ENCODE measurements around the gene ZNF414. TPM values are rescaled to one million over a fixed set of nuclear protein-coding genes. Genes with fewer than 3 reads are reported as not detected.
"Not testable (repeated sequence)": the region's sequence is repeated elsewhere in the genome, so short reads cannot be mapped to it uniquely, and the experiment has no call there.

The ZNF414 gene
- total RNA-seq, 2 experiments from 2014 or later: 19.8 to 24.1 TPM

DNA sequence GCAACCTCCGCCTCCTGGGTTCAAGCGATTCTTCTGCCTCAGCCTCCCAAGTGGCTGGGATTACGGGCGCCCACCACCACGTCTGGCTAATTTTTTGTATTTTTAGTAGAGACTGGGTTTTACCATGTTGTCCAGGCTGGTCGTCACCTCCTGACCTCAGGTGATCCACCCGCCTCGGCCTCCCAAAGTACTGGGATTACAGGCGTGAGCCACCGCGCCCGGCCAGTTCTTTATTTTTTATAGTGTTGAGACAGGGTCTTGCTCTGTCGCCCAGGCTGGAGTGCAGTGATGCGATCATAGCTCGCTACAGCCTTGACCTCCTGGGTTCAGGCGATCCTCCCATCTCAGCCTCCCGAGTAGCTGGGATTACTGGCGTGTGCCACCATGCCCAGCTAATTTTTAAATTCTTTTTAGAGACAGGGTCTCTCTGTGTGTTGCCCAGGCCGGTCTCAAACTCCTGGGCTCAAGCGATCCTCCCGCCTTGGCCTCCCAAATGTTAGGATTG lies 590 bp upstream of the ZNF414 start:
- intact Hi-C loops (cut with micrococcal nuclease): loop anchor here (1.0 to 2.0 kb wide), 3 partner anchors 70 to 318 kb away; partner anchors contain the start of genes HNRNPM, MARCHF2, MBD3L1 and ZNF558
- peak overlapping the region; percentile 97 for H3K27ac Mint-ChIP-seq
- DNase-seq; H3K9me3 Mint-ChIP-seq; H3K36me3 Mint-ChIP-seq (ENCODE audit: low read depth); H3K27me3 Mint-ChIP-seq (ENCODE audit: low read depth): not testable (repeated sequence)
- peaks cover 47% of the 10 kb centered on the region for H3K4me1 Mint-ChIP-seq (ENCODE audit: low read depth)
- CTCF ChIA-PET: interaction anchor here (1.0 to 4.5 kb wide), 3 partner anchors 27 to 160 kb away, joined by 3 to 39 read pairs (median 6); partner anchors contain the start of gene MYO1F
- H3K4me3 Mint-ChIP-seq: peak overlapping the region; percentile 97

DNA sequence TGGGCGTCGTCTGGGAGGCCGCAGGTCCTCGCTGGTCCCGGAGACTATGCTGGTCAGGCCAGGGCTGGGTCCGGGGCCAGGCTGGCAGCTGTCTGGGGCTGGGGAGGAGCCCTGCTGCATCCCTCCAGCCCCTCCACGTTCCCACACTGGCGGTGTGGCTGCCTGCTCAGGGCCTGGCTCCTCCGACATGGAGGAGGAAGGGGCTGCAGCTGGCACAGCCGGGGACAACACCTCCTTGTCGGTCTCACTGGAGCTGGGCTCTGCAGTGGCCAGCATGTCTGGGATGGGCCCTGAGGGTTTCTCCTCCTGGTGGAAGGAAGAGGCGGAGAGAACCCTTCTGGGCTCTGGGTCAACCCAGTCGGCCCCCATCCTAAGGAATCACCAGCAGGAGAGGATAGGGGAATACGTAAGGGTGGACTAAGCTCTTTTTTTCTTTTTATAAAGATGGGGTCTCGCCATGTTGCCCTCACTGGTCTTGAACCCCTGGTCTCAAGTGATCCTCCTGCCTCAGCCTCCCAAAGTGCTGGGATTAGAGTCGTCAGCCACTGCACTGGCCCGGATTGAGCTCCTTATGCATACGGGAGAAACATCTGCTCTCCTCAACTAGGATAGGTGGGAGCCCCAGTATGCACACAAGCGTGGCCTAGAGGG lies 806 bp downstream of the ZNF414 start:
- no peak for DNase-seq
- CTCF ChIA-PET: interaction anchor here (0.7 to 4.5 kb wide), 3 partner anchors 66 to 159 kb away, joined by 4 to 39 read pairs (median 6); partner anchors contain the start of genes MARCHF2 and MYO1F
- Mint-ChIP-seq H3K4me3 (peak overlapping the region; percentile 97), H3K36me3 (ENCODE audit: low read depth) (peaks cover 2% of the 10 kb centered on the region), H3K4me1 (ENCODE audit: low read depth) (peaks cover 41% of the 10 kb centered on the region), H3K27ac (peak overlapping the region; percentile 97), H3K27me3 (ENCODE audit: low read depth) (no peaks in the 10 kb centered on the region), H3K9me3 (no peaks in the 10 kb centered on the region)
- intact Hi-C loops (cut with micrococcal nuclease): loop anchor here (1.0 kb wide), 2 partner anchors 123 to 192 kb away; partner anchors contain the start of genes NDUFA7, RAB11B and RPS28

DNA sequence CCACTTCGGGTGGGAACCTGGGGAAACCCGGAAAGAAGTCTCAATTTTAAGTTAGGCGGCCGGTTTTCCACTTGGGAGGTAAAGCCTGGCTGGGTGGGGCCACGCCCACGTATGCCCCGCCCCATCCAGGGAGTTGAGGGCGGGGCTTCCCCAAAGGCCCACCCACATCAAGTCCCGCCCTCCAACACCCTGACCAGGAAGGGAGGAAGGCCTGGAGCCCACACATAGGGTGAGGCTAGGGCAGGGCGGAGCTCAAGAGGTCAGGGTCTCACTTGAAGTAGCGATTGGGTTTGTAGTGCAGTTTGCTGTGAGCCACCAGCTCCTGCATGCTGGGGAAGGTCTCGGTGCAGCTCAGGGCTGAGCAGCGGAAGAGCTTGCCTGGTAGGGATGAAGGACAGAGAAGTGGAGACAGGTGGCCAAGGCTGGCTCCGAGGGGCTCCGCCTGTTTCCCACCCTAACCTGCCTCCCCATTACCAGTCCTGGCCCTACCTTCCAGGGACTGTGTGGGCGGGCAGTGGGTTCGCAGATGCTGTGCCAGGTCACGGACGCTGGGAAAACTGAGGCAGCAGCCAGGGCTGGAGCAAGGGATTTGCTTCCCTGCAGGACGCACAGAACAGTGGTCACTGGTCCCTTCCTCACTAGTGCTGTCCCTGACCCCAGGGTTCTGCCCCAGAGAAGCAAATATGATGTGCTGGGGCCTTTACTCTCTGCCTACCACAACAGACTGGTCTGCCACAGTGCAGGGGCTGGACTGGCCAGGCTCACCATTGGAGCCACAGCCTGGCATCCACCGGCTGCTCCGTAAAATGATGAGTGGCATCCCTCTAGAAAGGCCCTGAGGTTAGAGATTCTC lies 1.6 kb downstream of the ZNF414 start:
- no peaks in the 10 kb centered on the region for H3K9me3 Mint-ChIP-seq
- no peaks in the 10 kb centered on the region for H3K27me3 Mint-ChIP-seq (ENCODE audit: low read depth)
- peak overlapping the region; percentile 97 for H3K4me3 Mint-ChIP-seq
- CTCF ChIA-PET: interaction anchor here (0.7 to 4.5 kb wide), 2 partner anchors 67 to 99 kb away, joined by 4 to 39 read pairs; partner anchors contain the start of genes MARCHF2 and MYO1F
- peaks cover 33% of the 10 kb centered on the region for H3K4me1 Mint-ChIP-seq (ENCODE audit: low read depth)
- no peak for DNase-seq
- peaks cover 2% of the 10 kb centered on the region for H3K36me3 Mint-ChIP-seq (ENCODE audit: low read depth)
- peak overlapping the region; percentile 68 for H3K27ac Mint-ChIP-seq
- intact Hi-C loops (cut with micrococcal nuclease): no loop called here

DNA sequence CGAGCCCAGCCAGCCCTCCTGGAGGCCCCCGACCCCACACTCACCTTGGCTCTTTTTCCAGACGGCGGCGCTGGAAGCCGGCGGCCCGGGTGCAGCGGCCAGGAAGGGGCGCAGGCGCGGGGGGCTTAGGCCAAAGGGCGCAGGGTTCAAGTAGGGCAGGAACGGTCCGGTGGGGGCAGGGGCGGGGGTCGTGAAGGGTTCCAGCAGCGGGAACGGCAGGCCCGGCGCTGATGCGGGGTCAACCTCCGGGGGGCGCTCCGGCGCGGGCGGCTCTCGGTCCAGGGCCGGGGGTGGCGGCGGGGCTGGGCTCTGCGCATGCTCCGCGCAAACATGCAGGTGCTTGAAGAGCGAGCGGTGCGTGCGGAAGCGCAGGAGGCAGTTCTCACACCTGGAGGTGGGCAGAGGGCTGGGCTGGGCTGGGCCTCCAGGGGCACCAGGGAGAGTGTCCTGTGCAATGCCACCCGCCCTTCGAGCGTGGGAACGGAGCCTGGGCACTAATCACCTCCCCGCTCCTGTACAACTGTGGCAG lies 2.3 kb downstream of the ZNF414 start:
- H3K27me3 Mint-ChIP-seq (ENCODE audit: low read depth): no peaks in the 10 kb centered on the region
- peaks cover 31% of the 10 kb centered on the region for H3K4me1 Mint-ChIP-seq (ENCODE audit: low read depth)
- H3K27ac Mint-ChIP-seq: peak overlapping the region; percentile 53
- H3K4me3 Mint-ChIP-seq: no peak overlapping the region
- CTCF ChIA-PET: no interaction called here
- peaks cover 2% of the 10 kb centered on the region for H3K36me3 Mint-ChIP-seq (ENCODE audit: low read depth)
- intact Hi-C loops (cut with micrococcal nuclease): no loop called here
- DNase-seq: no peak
- no peaks in the 10 kb centered on the region for H3K9me3 Mint-ChIP-seq

DNA sequence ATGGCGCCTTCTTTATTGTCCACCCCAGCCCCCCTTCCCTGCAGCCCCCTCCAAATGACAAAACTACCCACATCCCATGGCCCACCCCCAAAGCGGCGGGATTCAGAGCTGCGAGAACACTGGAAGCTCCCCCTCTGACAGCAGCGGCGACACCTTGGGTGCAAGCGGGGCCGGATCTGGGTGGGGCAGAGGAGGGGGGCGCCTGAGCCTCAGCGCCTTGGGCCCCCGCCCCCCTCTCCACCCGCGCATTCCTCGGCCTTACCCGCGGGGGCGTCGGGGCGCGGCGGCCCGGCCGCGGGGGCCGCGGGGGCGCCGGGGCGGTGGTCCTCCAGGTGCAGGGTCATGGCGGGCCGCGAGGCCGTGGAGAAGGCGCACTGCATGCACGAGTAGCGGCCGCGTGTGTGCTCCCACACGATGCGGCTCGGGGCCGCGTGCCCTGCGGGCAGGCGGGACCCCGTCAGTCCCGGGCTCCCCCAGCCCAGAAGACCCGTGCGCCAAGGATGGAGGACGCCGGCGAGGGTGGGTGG lies 3.3 kb downstream of the ZNF414 start:
- Mint-ChIP-seq H3K4me1 (ENCODE audit: low read depth) (peaks cover 28% of the 10 kb centered on the region), H3K4me3 (no peak overlapping the region), H3K27ac (no peak overlapping the region), H3K36me3 (ENCODE audit: low read depth) (peaks cover 2% of the 10 kb centered on the region), H3K9me3 (no peaks in the 10 kb centered on the region), H3K27me3 (ENCODE audit: low read depth) (no peaks in the 10 kb centered on the region)
- CTCF ChIA-PET: no interaction called here
- intact Hi-C loops (cut with micrococcal nuclease): no loop called here
- no peak for DNase-seq

DNA sequence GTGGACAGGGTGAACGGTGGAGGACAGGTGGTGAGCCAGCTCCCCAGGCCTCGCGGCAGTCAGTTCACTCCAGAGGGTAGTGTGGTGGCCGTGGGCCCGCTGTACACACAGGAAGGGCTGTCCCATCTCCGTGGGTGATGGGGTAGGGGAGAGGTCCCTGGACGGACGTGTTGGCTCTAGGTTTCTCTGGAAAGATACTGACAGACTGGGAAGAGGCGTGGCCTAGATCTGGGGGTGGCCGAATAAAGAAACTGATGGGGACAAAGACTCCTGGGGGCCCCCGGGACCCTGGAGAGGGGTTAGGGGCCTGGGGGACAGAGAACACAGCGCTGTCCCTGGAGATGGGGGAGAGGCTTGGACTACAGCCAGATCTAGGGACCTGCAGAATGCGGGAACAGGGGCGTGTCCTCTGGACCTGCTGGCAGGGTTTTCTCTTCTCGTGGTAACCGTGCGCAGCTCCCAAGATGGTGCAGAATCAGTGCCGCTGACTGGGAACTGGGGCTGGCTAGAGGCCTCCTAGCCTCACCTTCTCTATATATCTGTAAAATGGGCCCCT lies 7.5 kb downstream of the ZNF414 start:
- DNase-seq: no peak
- no peaks in the 10 kb centered on the region for H3K27me3 Mint-ChIP-seq (ENCODE audit: low read depth)
- CTCF ChIA-PET: interaction anchor here (1.0 to 2.4 kb wide), 8 partner anchors 12 to 154 kb away, joined by 3 to 21 read pairs (median 6); partner anchors contain the start of gene MARCHF2
- peak overlapping the region; percentile 84 for H3K4me3 Mint-ChIP-seq
- H3K9me3 Mint-ChIP-seq: no peaks in the 10 kb centered on the region
- intact Hi-C loops (cut with micrococcal nuclease): loop anchor here (1.0 to 2.0 kb wide), 4 partner anchors 20 to 152 kb away; partner anchors contain the start of genes HNRNPM and MARCHF2
- no peak overlapping the region for H3K27ac Mint-ChIP-seq
- H3K36me3 Mint-ChIP-seq (ENCODE audit: low read depth): no peaks in the 10 kb centered on the region
- peaks cover 8% of the 10 kb centered on the region for H3K4me1 Mint-ChIP-seq (ENCODE audit: low read depth)

DNA sequence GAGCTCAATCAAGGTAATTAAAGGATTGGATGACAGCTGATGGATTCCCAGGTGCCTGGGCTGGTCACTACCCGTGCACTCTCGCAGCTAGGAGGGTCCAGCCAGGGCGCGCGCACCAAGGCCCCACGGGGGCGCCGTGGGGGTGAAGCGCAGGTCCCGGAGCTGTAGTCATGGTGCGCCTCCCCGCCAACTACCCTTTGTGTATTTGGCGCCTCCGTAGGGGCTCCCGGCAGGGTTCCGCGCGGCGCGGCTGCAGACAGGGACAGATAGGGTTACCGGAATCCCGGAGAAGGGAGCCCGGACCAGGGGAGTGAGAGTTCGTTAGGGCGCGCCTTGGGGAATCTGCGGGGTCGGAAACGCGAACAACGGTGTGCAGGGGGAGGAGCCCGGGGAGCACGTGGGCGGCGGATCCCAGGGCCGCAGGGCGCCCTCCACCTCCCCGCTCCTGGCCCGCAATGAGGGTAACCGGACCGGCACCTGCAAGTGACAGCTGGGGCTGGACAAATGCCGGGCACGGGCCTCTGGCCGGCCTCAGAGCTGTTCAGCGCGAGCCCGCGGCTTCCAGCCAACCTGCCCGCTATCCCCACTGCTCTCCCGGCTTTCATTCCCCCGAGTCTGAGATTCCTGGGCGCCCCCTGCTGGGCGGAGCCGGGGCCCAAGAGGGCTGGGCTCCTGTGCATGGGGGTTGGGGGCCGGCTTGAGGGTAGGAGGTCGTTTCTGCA lies 8.1 kb downstream of the ZNF414 start:
- intact Hi-C loops (cut with micrococcal nuclease): loop anchor here (1.0 to 2.0 kb wide), 4 partner anchors 19 to 152 kb away; partner anchors contain the start of genes HNRNPM and MARCHF2
- peak overlapping the region; percentile 84 for H3K4me3 Mint-ChIP-seq
- no peaks in the 10 kb centered on the region for H3K9me3 Mint-ChIP-seq
- no peaks in the 10 kb centered on the region for H3K36me3 Mint-ChIP-seq (ENCODE audit: low read depth)
- CTCF ChIA-PET: interaction anchor here (0.6 to 2.4 kb wide), 16 partner anchors 9 to 184 kb away, joined by 3 to 21 read pairs (median 4); partner anchors contain the start of genes MARCHF2, NDUFA7 and RPS28
- no peaks in the 10 kb centered on the region for H3K27me3 Mint-ChIP-seq (ENCODE audit: low read depth)
- peak; percentile 81 for DNase-seq
- H3K4me1 Mint-ChIP-seq (ENCODE audit: low read depth): peaks cover 8% of the 10 kb centered on the region
- H3K27ac Mint-ChIP-seq: peak overlapping the region; percentile 63

DNA sequence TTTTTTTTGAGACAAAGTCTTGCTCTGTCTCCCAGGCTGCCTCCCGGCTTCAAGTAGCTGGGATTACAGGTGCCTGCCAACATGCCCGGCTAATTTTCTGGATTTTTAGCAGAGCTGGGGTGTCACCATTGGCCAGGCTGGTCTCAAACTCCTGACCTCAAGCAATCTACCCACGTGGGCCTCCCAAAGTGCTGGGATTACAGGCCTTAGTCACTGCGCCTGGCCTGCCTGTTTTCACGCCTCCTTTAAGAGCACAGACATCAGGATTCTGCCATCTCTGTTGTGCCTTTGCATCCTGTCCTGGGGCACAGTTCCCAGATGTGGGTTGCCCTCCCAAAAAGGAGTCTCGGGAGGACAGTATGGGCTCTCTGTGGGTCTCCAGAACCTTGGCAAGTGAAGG lies 9.0 kb downstream of the ZNF414 start:
- Mint-ChIP-seq H3K27me3 (ENCODE audit: low read depth) (no peaks in the 10 kb centered on the region), H3K27ac (no peak overlapping the region), H3K9me3 (no peaks in the 10 kb centered on the region), H3K4me1 (ENCODE audit: low read depth) (peaks cover 14% of the 10 kb centered on the region), H3K36me3 (ENCODE audit: low read depth) (no peaks in the 10 kb centered on the region), H3K4me3 (peak overlapping the region; percentile 57)
- CTCF ChIA-PET: interaction anchor here (0.8 to 2.4 kb wide), 9 partner anchors 9 to 150 kb away, joined by 3 to 21 read pairs (median 4); partner anchors contain the start of gene MARCHF2
- DNase-seq: no peak
- intact Hi-C loops (cut with micrococcal nuclease): no loop called here

DNA sequence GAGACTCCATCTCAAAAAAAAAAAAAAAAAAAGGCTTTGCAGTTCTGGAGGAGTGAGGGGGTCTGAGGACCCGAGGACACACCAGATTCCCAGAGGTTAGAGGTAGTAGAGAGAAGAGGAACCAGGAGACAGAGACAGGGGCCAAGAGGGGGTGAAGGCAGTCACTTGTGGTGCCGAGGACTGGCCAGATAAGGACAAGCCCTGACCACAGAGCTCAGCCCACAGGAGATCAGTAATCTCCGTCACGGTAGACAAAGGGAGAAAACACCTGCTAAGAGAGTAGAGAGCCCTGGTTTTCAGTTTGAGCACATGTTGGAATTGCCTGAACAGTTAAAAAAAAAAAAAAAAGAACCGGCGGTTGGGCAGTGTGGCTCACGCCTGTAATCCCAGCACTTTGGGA lies 9.8 kb downstream of the ZNF414 start:
- Mint-ChIP-seq H3K4me1 (ENCODE audit: low read depth) (peaks cover 14% of the 10 kb centered on the region), H3K4me3 (no peak overlapping the region), H3K9me3 (no peaks in the 10 kb centered on the region), H3K27me3 (ENCODE audit: low read depth) (no peaks in the 10 kb centered on the region), H3K27ac (no peak overlapping the region), H3K36me3 (ENCODE audit: low read depth) (no peaks in the 10 kb centered on the region)
- no peak for DNase-seq
- intact Hi-C loops (cut with micrococcal nuclease): no loop called here
- CTCF ChIA-PET: interaction anchor here (0.9 to 1.2 kb wide), 2 partner anchors 91 to 150 kb away, joined by 3 to 4 read pairs; partner anchors contain the start of gene MARCHF2

DNA sequence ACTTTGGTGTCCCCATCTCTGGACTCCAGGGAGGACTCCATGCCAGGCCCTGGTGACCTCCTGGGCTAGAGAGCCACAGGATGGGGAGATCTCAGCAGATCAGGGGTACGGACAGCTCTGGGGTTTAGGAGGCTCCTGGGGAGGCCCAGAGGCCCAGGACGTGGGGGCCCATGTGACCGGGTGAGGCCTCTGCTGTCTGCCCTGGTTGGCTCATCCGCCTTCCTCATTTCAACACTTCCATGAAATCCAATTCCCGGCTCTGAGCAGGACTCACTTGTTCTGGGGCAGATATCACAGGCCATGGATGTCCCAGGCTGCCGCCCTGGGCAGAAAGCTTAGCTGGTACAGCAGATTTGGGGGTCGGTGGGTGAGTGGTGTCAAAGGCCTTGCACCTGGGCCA lies 10.5 kb downstream of the ZNF414 start:
- no peaks in the 10 kb centered on the region for H3K36me3 Mint-ChIP-seq (ENCODE audit: low read depth)
- intact Hi-C loops (cut with micrococcal nuclease): no loop called here

DNA sequence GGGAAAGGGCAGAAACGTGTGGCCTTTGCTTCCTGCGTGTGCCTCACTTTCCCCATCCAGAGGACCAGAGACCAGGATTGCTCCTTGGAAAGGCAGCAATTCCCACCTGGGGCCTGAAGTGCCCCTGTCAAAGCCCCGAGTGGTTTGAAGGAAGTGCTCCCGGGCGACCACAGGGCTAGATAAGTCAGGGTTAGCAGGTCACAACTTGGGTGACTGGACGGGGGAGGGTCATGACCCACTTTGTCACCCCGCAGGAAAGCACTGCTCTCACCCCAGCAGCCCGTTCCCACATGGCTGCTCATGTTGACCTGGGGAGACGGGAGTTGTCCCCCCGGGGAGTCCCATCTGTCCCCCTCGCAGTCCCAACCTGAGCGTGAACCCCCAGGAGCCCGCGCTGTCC lies 12.0 kb downstream of the ZNF414 start:
- no peaks in the 10 kb centered on the region for H3K36me3 Mint-ChIP-seq (ENCODE audit: low read depth)
- no peak overlapping the region for H3K4me3 Mint-ChIP-seq
- CTCF ChIA-PET: no interaction called here
- DNase-seq: no peak
- peaks cover 14% of the 10 kb centered on the region for H3K4me1 Mint-ChIP-seq (ENCODE audit: low read depth)
- H3K27ac Mint-ChIP-seq: no peak overlapping the region
- H3K27me3 Mint-ChIP-seq (ENCODE audit: low read depth): no peaks in the 10 kb centered on the region
- intact Hi-C loops (cut with micrococcal nuclease): no loop called here
- H3K9me3 Mint-ChIP-seq: no peaks in the 10 kb centered on the region

More for the DNA sequence above, 10.5 kb downstream of the ZNF414 start:
- Mint-ChIP-seq H3K4me3 (no peak overlapping the region), H3K27ac (no peak overlapping the region), H3K9me3 (no peaks in the 10 kb centered on the region), H3K27me3 (ENCODE audit: low read depth) (no peaks in the 10 kb centered on the region), H3K4me1 (ENCODE audit: low read depth) (peaks cover 14% of the 10 kb centered on the region)
- CTCF ChIA-PET: interaction anchor here (0.9 to 1.2 kb wide), 2 partner anchors 90 to 149 kb away, joined by 3 to 4 read pairs; partner anchors contain the start of gene MARCHF2
- DNase-seq: no peak
